WTC11 (cell line): ENCODE data around the gene BMPR2. TPM values are rescaled to one million over a fixed set of nuclear protein-coding genes. Genes with fewer than 3 reads are reported as not detected.

ENCODE experiments used
- ATAC-seq: fragments of 200-7000 bp; cut with Tn5 transposase; 2 replicates; pipeline ENCODE4 v1.10.0; 2021; ENCODE audit warnings: mild to moderate bottlenecking, moderate library complexity
- CTCF ChIA-PET: fragments of 300-600 bp; sonication (Branson Sonifier 250); formaldehyde crosslinking; loops from one replicate; lab custom pipeline; 2021; ENCODE audit warnings: antibody characterized with exemption; lab: Charles Lee
- POLR2A ChIA-PET: fragments of 350-600 bp; sonication (Branson Sonifier 250); formaldehyde crosslinking; loops from one replicate; lab custom pipeline; 2021; ENCODE audit warnings: antibody characterized with exemption; lab: Charles Lee
- DNase-seq: peaks from one replicate; pipeline ENCODE4 v3.0.0; 2021; ENCODE audit warnings: low spot score
- H3K27ac Mint-ChIP-seq: 2 replicates; pipeline ENCODE4 v1.8.0; 2021; ENCODE audit warnings: mixed read lengths
- H3K27me3 Mint-ChIP-seq: 2 replicates; pipeline ENCODE4 v1.8.0; 2021; ENCODE audit warnings: low read depth, mild to moderate bottlenecking, moderate library complexity, mixed read lengths
- H3K36me3 Mint-ChIP-seq: 2 replicates; pipeline ENCODE4 v1.8.0; 2021; ENCODE audit warnings: mixed read lengths
- H3K4me1 Mint-ChIP-seq: 2 replicates; pipeline ENCODE4 v1.8.0; 2022; ENCODE audit warnings: mixed read lengths
- H3K4me3 Mint-ChIP-seq: 2 replicates; pipeline ENCODE4 v1.8.0; 2021; ENCODE audit warnings: mild to moderate bottlenecking, moderate library complexity, mixed read lengths
- H3K9me3 Mint-ChIP-seq: 2 replicates; pipeline ENCODE4 v1.8.0; 2021; ENCODE audit warnings: mixed read lengths
- E2F5 ChIP-seq: sonication (generic); formaldehyde crosslinking; IDR thresholded peaks from 2 replicates; pipeline ENCODE4 v1.8.1; 2022; ENCODE audit warnings: mild to moderate bottlenecking, moderate library complexity, missing genetic modification reagents
- ESRRA ChIP-seq: sonication (generic); formaldehyde crosslinking; IDR thresholded peaks from 2 replicates; pipeline ENCODE4 v1.8.1; 2022; ENCODE audit warnings: mild to moderate bottlenecking, missing genetic modification reagents, borderline replicate concordance
- FOXK1 ChIP-seq: sonication (generic); formaldehyde crosslinking; IDR thresholded peaks from 2 replicates; pipeline ENCODE4 v1.8.0; 2022; ENCODE audit warnings: mild to moderate bottlenecking, moderate library complexity, missing genetic modification reagents
- FOXP1 ChIP-seq: sonication (generic); formaldehyde crosslinking; IDR thresholded peaks from 2 replicates; pipeline ENCODE4 v1.8.0; 2022; ENCODE audit warnings: missing genetic modification reagents, mild to moderate bottlenecking, moderate library complexity, borderline replicate concordance
- FOXP4 ChIP-seq: sonication (generic); formaldehyde crosslinking; IDR thresholded peaks from 2 replicates; pipeline ENCODE4 v1.8.0; 2022; ENCODE audit warnings: mild to moderate bottlenecking, missing genetic modification reagents
- GTF2I ChIP-seq: fragments of 250-450 bp; sonication (Bioruptor Pico); conservative IDR thresholded peaks from 2 replicates; pipeline ENCODE4 v1.4.0; 2021; ENCODE audit warnings: mild to moderate bottlenecking
- MAX ChIP-seq: sonication (generic); formaldehyde crosslinking; IDR thresholded peaks from 2 replicates; pipeline ENCODE4 v1.8.0; 2022; ENCODE audit warnings: mild to moderate bottlenecking, missing genetic modification reagents
- MLX ChIP-seq: sonication (generic); formaldehyde crosslinking; IDR thresholded peaks from 2 replicates; pipeline ENCODE4 v1.8.1; 2023; ENCODE audit warnings: mild to moderate bottlenecking, missing genetic modification reagents, moderate library complexity
- NFATC4 ChIP-seq: fragments of 250-450 bp; sonication (Bioruptor Pico); IDR thresholded peaks from 2 replicates; pipeline ENCODE4 v1.9.0; 2021; ENCODE audit warnings: mild to moderate bottlenecking
- TCF7 ChIP-seq: sonication (generic); formaldehyde crosslinking; IDR thresholded peaks from 2 replicates; pipeline ENCODE4 v1.8.0; 2022; ENCODE audit warnings: mild to moderate bottlenecking, low read depth, missing genetic modification reagents, moderate library complexity
- TEAD1 ChIP-seq: sonication (generic); formaldehyde crosslinking; IDR thresholded peaks from 2 replicates; pipeline ENCODE4 v1.8.0; 2022; ENCODE audit warnings: mild to moderate bottlenecking, missing genetic modification reagents
- TEAD4 ChIP-seq: sonication (generic); formaldehyde crosslinking; IDR thresholded peaks from 2 replicates; pipeline ENCODE4 v1.8.0; 2022; ENCODE audit warnings: mild to moderate bottlenecking, missing genetic modification reagents
- ZNF263 ChIP-seq: sonication (generic); formaldehyde crosslinking; IDR thresholded peaks from 2 replicates; pipeline ENCODE4 v1.8.1; 2022; ENCODE audit warnings: low read depth, mild to moderate bottlenecking, moderate library complexity, missing genetic modification reagents
- ZNF423 ChIP-seq: fragments of 250-450 bp; sonication (Bioruptor Pico); IDR thresholded peaks from 2 replicates; pipeline ENCODE4 v2.1.2; 2022; ENCODE audit warnings: mild to moderate bottlenecking, moderate library complexity
- ZNF532 ChIP-seq: fragments of 250-450 bp; sonication (Bioruptor Pico); IDR thresholded peaks from 2 replicates; pipeline ENCODE4 v1.9.0; 2021; ENCODE audit warnings: mild to moderate bottlenecking, borderline replicate concordance
- total RNA-seq: library from RNA; stranded (reverse); gene quantifications from 3 replicates; pipeline ENCODE4 v1.2.3, GENCODE V29; 2021
- TF ChIP-seq, protein P1 (sequence below): sonication (generic); formaldehyde crosslinking; IDR thresholded peaks from 2 replicates; pipeline ENCODE4 v1.8.1; 2022; ENCODE audit warnings: low read depth, mild to moderate bottlenecking, moderate library complexity, missing genetic modification reagents, borderline replicate concordance
- TF ChIP-seq, protein P2 (sequence below): sonication (generic); formaldehyde crosslinking; IDR thresholded peaks from 2 replicates; pipeline ENCODE4 v1.8.1; 2022; ENCODE audit warnings: mild to moderate bottlenecking, missing genetic modification reagents, moderate library complexity, borderline replicate concordance
- TF ChIP-seq, protein P3 (sequence below): sonication (generic); formaldehyde crosslinking; IDR thresholded peaks from 2 replicates; pipeline ENCODE4 v1.8.1; 2023; ENCODE audit warnings: mild to moderate bottlenecking, missing genetic modification reagents, moderate library complexity
- TF ChIP-seq, protein P4 (sequence below): fragments of 200-600 bp; IDR thresholded peaks from 2 replicates; pipeline ENCODE4 v1.8.0; 2022; ENCODE audit warnings: antibody characterized with exemption
- TF ChIP-seq, protein P5 (sequence below): sonication (generic); formaldehyde crosslinking; IDR thresholded peaks from 2 replicates; pipeline ENCODE4 v1.8.1; 2022; ENCODE audit warnings: low read depth, missing genetic modification reagents, borderline replicate concordance

BMPR2 gene
- total RNA-seq, 1 experiment from 2014 or later, result 22.1 TPM

DNA sequence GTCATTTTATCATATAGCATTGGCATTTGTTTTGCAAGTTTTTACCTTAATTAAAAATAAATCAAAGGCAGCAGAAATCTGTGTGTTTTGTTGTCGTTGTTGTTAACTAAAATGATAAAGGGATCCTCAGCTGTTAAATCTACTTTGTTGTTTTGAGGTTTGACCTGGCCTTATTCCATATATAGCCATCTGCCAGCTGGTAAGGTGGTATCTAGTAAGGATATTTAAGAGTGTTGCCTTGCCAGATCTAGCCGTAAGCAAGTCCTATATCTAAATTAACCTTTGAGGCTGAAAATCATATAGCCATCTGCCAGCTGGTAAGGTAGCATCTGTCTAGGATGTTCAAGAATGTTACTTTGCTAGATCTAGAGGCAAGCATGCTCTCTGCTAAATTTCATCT lies 56.6 kb downstream of the BMPR2 start:
- ChIA-PET CTCF (no interaction called here), POLR2A (interaction anchor here (1.1 kb wide), 1 partner anchor 8 kb away, joined by 4 read pairs; no protein-coding TSS in a partner anchor)
- ATAC-seq, result no peak
- Mint-ChIP-seq H3K4me3 (no peak overlapping the region), H3K36me3 (peaks cover 6% of the 10 kb centered on the region), H3K27ac (no peak overlapping the region), H3K9me3 (peaks cover 8% of the 10 kb centered on the region), H3K27me3 (no peaks in the 10 kb centered on the region), H3K4me1 (no peaks in the 10 kb centered on the region)
- DNase-seq, result no peak
- TF ChIP-seq E2F5 (CRISPR knock-in tag) (no peak), ZNF532 (CRISPR knock-in tag) (no peak), FOXP1 (CRISPR knock-in tag) (no peak), NFATC4 (CRISPR knock-in tag) (no peak), MAX (CRISPR knock-in tag) (no peak), MLX (CRISPR knock-in tag) (no peak), ZNF423 (CRISPR knock-in tag) (no peak), ESRRA (no peak), TEAD4 (CRISPR knock-in tag) (no peak), TCF7 (CRISPR knock-in tag) (no peak), GTF2I (CRISPR knock-in tag) (no peak), FOXK1 (CRISPR knock-in tag) (no peak), ZNF263 (CRISPR knock-in tag) (no peak), FOXP4 (CRISPR knock-in tag) (no peak), TEAD1 (CRISPR knock-in tag) (no peak)
- TF ChIP-seq, protein P1, sequence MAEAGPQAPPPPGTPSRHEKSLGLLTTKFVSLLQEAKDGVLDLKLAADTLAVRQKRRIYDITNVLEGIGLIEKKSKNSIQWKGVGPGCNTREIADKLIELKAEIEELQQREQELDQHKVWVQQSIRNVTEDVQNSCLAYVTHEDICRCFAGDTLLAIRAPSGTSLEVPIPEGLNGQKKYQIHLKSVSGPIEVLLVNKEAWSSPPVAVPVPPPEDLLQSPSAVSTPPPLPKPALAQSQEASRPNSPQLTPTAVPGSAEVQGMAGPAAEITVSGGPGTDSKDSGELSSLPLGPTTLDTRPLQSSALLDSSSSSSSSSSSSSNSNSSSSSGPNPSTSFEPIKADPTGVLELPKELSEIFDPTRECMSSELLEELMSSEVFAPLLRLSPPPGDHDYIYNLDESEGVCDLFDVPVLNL (CRISPR knock-in tag), result no peak
- TF ChIP-seq, protein P2, sequence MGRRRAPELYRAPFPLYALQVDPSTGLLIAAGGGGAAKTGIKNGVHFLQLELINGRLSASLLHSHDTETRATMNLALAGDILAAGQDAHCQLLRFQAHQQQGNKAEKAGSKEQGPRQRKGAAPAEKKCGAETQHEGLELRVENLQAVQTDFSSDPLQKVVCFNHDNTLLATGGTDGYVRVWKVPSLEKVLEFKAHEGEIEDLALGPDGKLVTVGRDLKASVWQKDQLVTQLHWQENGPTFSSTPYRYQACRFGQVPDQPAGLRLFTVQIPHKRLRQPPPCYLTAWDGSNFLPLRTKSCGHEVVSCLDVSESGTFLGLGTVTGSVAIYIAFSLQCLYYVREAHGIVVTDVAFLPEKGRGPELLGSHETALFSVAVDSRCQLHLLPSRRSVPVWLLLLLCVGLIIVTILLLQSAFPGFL (CRISPR knock-in tag), result no peak
- TF ChIP-seq, protein P3, sequence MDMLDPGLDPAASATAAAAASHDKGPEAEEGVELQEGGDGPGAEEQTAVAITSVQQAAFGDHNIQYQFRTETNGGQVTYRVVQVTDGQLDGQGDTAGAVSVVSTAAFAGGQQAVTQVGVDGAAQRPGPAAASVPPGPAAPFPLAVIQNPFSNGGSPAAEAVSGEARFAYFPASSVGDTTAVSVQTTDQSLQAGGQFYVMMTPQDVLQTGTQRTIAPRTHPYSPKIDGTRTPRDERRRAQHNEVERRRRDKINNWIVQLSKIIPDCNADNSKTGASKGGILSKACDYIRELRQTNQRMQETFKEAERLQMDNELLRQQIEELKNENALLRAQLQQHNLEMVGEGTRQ (CRISPR knock-in tag), result no peak
- TF ChIP-seq, protein P4, sequence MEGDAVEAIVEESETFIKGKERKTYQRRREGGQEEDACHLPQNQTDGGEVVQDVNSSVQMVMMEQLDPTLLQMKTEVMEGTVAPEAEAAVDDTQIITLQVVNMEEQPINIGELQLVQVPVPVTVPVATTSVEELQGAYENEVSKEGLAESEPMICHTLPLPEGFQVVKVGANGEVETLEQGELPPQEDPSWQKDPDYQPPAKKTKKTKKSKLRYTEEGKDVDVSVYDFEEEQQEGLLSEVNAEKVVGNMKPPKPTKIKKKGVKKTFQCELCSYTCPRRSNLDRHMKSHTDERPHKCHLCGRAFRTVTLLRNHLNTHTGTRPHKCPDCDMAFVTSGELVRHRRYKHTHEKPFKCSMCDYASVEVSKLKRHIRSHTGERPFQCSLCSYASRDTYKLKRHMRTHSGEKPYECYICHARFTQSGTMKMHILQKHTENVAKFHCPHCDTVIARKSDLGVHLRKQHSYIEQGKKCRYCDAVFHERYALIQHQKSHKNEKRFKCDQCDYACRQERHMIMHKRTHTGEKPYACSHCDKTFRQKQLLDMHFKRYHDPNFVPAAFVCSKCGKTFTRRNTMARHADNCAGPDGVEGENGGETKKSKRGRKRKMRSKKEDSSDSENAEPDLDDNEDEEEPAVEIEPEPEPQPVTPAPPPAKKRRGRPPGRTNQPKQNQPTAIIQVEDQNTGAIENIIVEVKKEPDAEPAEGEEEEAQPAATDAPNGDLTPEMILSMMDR, result no peak
- TF ChIP-seq, protein P5, sequence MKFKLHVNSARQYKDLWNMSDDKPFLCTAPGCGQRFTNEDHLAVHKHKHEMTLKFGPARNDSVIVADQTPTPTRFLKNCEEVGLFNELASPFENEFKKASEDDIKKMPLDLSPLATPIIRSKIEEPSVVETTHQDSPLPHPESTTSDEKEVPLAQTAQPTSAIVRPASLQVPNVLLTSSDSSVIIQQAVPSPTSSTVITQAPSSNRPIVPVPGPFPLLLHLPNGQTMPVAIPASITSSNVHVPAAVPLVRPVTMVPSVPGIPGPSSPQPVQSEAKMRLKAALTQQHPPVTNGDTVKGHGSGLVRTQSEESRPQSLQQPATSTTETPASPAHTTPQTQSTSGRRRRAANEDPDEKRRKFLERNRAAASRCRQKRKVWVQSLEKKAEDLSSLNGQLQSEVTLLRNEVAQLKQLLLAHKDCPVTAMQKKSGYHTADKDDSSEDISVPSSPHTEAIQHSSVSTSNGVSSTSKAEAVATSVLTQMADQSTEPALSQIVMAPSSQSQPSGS (CRISPR knock-in tag), result no peak
